Lower leg skin (tissue), 4 donors: Measurements from ENCODE around the gene DNAH6. TPM values are rescaled to one million over a fixed set of nuclear protein-coding genes. Genes with fewer than 3 reads are reported as not detected.

Source experiments
- DNase-seq, 2 donors: peaks; one replicate each; pipeline ENCODE4 v3.0.0-alpha.2; 2019; ENCODE audit warnings: low spot score in 2 of 2
- H3K4me3 ChIP-seq: fragments of 200-600 bp; sonication (generic); 2 replicates; pipeline ENCODE4 v1.5.1; 2017; ENCODE audit warnings: mild to moderate bottlenecking, low read depth; ENCODE audit not compliant: poor library complexity, severe bottlenecking
- POLR2A ChIP-seq, 2 donors: fragments of 450-650 bp; IDR thresholded peaks; one replicate each; pipeline ENCODE4 v1.6.1; 2016 to 2017; ENCODE audit warnings: antibody characterized with exemption in 2 of 2, mild to moderate bottlenecking in 1 of 2, moderate library complexity in 1 of 2
- WGBS, 2 donors: methylation state at CpG; one replicate each; pipeline ENCODE4 v1.1.5; 2018; 5-methylcytosine and 5-hydroxymethylcytosine counted together
- intact Hi-C: fragments of 100-400 bp; cut with DNase I; formaldehyde crosslinking; loops from one replicate; pipeline ENCODE4 v1.15.0; 2023; ENCODE audit warnings: low total_unique reads
- total RNA-seq, 4 donors: library from RNA; depleted of rRNA; stranded (reverse); fragments of >200 nt; gene quantifications; one replicate each; pipeline ENCODE4 v1.1.0, GENCODE V29; 2016
- TF ChIP-seq, protein P1 (sequence below), 3 donors: fragments of 450-650 bp; IDR thresholded peaks; one replicate each; pipeline ENCODE4 v1.5.1; 2016; ENCODE audit warnings: antibody characterized with exemption in 3 of 3, mild to moderate bottlenecking in 3 of 3, moderate library complexity in 2 of 3

The DNAH6 gene
- total RNA-seq, 4 donors from 2014 or later, result 0.02 to 0.72 (median 0.25) TPM

DNA sequence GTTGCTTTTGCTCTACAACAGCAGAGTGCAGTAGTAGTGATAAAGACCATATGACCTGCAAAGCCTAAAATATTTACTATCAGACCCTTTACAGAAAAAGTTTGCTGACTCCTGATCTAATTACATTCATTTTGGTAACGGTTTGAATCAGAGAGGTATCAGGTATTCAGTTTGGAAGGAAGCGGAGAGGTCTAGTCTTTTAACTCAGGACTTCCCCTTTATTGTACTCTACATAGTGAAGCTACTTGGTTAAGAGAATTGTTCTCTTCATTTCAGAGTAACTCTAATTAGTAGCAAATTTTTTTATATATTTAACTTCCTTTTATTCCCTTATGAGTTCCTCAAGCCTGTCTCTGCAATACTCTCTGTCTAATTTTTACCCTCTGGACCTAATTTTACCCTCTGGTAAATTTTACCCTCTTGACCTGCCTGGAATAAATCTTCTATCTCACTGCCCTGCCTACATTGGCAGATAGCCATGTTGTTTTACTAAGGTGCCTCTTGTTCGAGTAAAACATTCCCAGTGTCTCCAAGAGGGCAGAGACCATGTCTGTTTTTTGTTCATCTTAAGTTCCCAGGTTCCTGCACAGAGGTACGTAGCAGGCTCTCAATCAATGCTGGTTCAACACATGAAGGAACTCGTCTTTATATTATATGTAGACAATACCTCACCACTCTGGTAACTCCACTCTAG lies 170.6 kb downstream of the DNAH6 start:
- no peak overlapping the region for H3K4me3 ChIP-seq
- TF ChIP-seq POLR2A (IDR thresholded peaks at IDR 0.05), result no peak
- TF ChIP-seq, protein P1, sequence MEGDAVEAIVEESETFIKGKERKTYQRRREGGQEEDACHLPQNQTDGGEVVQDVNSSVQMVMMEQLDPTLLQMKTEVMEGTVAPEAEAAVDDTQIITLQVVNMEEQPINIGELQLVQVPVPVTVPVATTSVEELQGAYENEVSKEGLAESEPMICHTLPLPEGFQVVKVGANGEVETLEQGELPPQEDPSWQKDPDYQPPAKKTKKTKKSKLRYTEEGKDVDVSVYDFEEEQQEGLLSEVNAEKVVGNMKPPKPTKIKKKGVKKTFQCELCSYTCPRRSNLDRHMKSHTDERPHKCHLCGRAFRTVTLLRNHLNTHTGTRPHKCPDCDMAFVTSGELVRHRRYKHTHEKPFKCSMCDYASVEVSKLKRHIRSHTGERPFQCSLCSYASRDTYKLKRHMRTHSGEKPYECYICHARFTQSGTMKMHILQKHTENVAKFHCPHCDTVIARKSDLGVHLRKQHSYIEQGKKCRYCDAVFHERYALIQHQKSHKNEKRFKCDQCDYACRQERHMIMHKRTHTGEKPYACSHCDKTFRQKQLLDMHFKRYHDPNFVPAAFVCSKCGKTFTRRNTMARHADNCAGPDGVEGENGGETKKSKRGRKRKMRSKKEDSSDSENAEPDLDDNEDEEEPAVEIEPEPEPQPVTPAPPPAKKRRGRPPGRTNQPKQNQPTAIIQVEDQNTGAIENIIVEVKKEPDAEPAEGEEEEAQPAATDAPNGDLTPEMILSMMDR (IDR thresholded peaks at IDR 0.05), result no peak
- 53% methylated on average over 5 of the region's 5 CpGs for WGBS, 2 donors
- DNase-seq, result no peak
- intact Hi-C loops, result no loop called here

DNA sequence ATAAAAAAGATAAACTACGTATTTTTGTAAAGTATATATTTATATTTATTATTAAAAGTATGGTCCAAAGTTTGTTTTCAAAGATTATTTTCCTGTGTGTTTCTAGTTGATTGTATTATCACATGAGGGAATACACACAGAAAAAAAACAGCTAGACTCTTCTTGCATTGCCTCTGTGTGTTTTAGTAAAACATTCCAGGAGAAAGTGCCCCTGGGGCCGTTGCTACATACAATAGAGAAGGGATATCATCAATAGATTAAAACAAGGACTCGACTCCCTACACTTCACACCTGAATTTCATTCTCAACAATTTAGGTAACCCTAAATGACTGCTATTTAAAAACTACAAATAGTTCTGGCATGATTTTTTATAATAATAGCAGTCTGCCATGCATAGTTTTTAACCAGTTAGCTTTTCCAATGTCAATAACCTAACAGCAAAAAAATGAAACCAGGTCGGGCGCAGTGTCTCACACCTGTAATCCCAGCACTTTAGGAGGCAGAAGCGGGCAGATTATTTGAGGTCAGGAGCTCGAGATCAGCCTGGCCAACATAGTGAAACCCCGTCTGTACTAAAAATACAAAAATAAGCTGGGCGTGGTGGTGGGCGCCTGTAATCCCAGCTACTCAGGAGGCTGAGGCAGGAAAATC lies 171.3 kb downstream of the DNAH6 start:
- no peak for TF ChIP-seq POLR2A (IDR thresholded peaks at IDR 0.05)
- TF ChIP-seq, protein P1 (IDR thresholded peaks at IDR 0.05), result no peak
- 77% methylated on average over 10 of the region's 10 CpGs for WGBS, 2 donors
- intact Hi-C loops, result no loop called here
- no peak for DNase-seq
- no peak overlapping the region for H3K4me3 ChIP-seq

DNA sequence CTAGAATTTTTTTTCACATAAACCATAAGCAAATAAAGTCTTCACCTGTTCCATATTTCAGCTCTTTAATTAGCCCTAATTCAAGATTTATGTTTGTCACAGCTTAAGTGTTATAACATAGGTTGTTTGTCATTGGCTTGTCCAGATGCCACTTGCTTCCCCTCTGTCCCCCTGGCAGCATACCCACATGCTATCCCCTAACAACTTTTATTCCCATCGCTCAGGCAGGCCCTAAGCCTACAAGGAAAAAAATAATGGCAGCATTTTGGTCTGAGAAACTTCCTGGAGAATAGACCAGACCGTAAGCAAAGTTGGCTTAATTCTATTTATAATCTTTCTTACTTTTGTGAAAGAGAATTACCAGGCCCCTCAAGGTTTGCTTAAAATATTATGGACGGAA lies 173.9 kb downstream of the DNAH6 start:
- intact Hi-C loops, result no loop called here
- DNase-seq, result no peak
- TF ChIP-seq POLR2A (IDR thresholded peaks at IDR 0.05), result no peak
- TF ChIP-seq, protein P1 (IDR thresholded peaks at IDR 0.05), result no peak
- no peak overlapping the region for H3K4me3 ChIP-seq
- WGBS, 2 donors, result 77 to 82% methylated on average over 3 of the region's 3 CpGs

DNA sequence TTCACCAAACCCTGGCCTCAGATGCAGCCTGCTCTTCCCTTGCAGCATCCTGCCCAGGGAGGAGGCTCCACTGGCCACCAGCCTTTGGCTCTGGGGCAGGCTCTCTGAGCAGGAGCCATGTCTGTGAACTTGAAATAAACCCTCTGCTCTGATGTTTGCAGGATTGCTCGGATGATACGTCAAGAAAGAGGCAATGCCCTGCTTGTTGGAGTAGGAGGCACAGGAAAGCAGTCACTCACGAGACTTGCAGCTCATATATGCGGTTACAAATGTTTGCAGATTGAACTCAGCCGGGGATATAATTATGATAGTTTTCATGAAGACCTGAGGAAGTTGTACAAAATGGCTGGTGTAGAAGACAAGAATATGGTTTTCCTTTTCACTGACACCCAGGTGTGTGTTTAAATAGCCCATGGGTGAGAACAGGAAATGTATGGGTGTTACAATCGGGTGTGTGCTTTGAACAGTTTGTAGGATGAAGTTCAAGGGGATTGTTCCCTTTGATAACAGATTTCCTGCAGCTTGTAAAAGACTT lies 177.9 kb downstream of the DNAH6 start:
- intact Hi-C loops, result no loop called here
- H3K4me3 ChIP-seq, result no peak overlapping the region
- TF ChIP-seq POLR2A (IDR thresholded peaks at IDR 0.05), result no peak
- TF ChIP-seq, protein P1 (IDR thresholded peaks at IDR 0.05), result no peak
- DNase-seq, result no peak
- WGBS, 2 donors, result 62 to 71% methylated on average over 6 of the region's 6 CpGs

DNA sequence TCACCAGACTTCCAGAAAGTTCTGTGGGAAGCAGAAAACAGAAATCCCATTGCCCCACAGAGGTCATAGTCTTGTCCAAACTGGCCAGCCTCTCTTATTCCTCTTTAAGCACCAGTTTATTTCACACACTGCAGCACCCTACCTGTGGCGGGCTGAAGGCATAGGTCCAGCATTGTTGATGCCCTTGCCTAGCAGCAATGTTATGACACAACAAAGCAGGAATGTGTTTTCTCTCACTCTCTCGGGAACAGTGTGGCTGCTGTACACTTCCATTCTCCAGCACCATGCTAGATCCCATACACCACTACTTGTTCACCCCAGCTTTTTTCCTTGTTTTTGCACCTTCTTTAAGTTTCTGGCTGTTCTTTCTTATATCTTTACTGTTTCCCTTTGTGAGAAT lies 181.6 kb downstream of the DNAH6 start:
- TF ChIP-seq, protein P1 (IDR thresholded peaks at IDR 0.05), result no peak
- TF ChIP-seq POLR2A (IDR thresholded peaks at IDR 0.05), result no peak
- DNase-seq, result no peak
- intact Hi-C loops, result no loop called here
- WGBS, 2 donors, result 61 to 62% methylated on average over 2 of the region's 2 CpGs
- no peak overlapping the region for H3K4me3 ChIP-seq
